Measurements from ENCODE around the gene SAMD3. TPM values are rescaled to one million over a fixed set of nuclear protein-coding genes. Genes with fewer than 3 reads are reported as not detected.

Gene SAMD3
- total RNA-seq, 1 donor from 2014 or later: not detected

Other genes with a start within 250 kb of the SAMD3 start
- gene L3MBTL3, start 204.4 kb downstream of the SAMD3 start, total RNA-seq: 8.0 and 13.7 TPM in 2 replicates
- 3.7 and 5.6 TPM in 2 replicates for gene TMEM200A, start 143.1 kb upstream of the SAMD3 start, total RNA-seq

Measured in renal cortical epithelial cell (primary cell).